KBM-7 (cell line): ENCODE results near the gene KDM3B.
A peak's percentile ranks its signal among the peaks of the same experiment; 100 is the strongest.
"Not testable (repeated sequence)": the region's sequence is repeated elsewhere in the genome, so short reads cannot be mapped to it uniquely, and the experiment has no call there.

Experiments
- DNase-seq: peaks from one replicate; pipeline ENCODE4 v3.0.0-alpha.2; 2015
- in situ Hi-C: fragments of 300-500 bp; cut with MboI; formaldehyde crosslinking; loops from 2 replicates; pipeline ENCODE4 v1.14.3; 2020; ENCODE audit warnings: low sequenced_read_pairs, low pct_unique_long_range_greater_than_20kb, mixed read lengths

KDM3B gene

GRCh38 chr5:138461343-138462125 is 109.0 kb downstream of the KDM3B start:
- in situ Hi-C loops: no loop called here
- DNase-seq: no peak

GRCh38 chr5:138463419-138464007 is 111.0 kb downstream of the KDM3B start:
- in situ Hi-C loops: no loop called here

GRCh38 chr5:138464008-138464387 is 111.5 kb downstream of the KDM3B start:
- in situ Hi-C loops: no loop called here
- peak; percentile 96 for DNase-seq

More at GRCh38 chr5:138463419-138464007, 111.0 kb downstream of the KDM3B start:
- no peak for DNase-seq

- in situ Hi-C loops: no loop called here
- peak; percentile 99 for DNase-seq
These were observed 112.1 kb downstream of the KDM3B start for GRCh38 chr5:138464388-138465260.

GRCh38 chr5:138465261-138466124 is 113.0 kb downstream of the KDM3B start, which contains the start of gene EGR1:
TSS of gene EGR1 (plus strand) at chr5:138465479. CDS start at chr5:138465762, 283 bp downstream.
- DNase-seq: peak; percentile 96
- in situ Hi-C loops: no loop called here

- in situ Hi-C loops: no loop called here
- no peak for DNase-seq
These were observed 113.8 kb downstream of the KDM3B start for GRCh38 chr5:138466125-138466899.

GRCh38 chr5:138466900-138467710 is 114.6 kb downstream of the KDM3B start:
- DNase-seq: no peak
- in situ Hi-C loops: no loop called here

- in situ Hi-C loops: no loop called here
- no peak for DNase-seq
These were observed 115.2 kb downstream of the KDM3B start for GRCh38 chr5:138467711-138468132.

- in situ Hi-C loops: no loop called here
- no peak for DNase-seq
These were observed 115.9 kb downstream of the KDM3B start for GRCh38 chr5:138468133-138468965.

- in situ Hi-C loops: no loop called here
- no peak for DNase-seq
These were observed 116.6 kb downstream of the KDM3B start for GRCh38 chr5:138468966-138469539.

- DNase-seq: no peak
- in situ Hi-C loops: no loop called here
These were observed 117.2 kb downstream of the KDM3B start for GRCh38 chr5:138469540-138470321.

- no peak for DNase-seq
- in situ Hi-C loops: no loop called here
These were observed 118.0 kb downstream of the KDM3B start for GRCh38 chr5:138470322-138471051.

GRCh38 chr5:138471052-138471361 is 118.5 kb downstream of the KDM3B start:
- in situ Hi-C loops: no loop called here
- DNase-seq: no peak

GRCh38 chr5:138472353-138472752 is 119.9 kb downstream of the KDM3B start:
- no peak for DNase-seq
- in situ Hi-C loops: no loop called here

GRCh38 chr5:138473151-138473550 is 120.7 kb downstream of the KDM3B start:
- in situ Hi-C loops, DNase-seq: not testable (repeated sequence)
